Left forelimb (tissue), 1 donor: ENCODE measurements around the gene FHOD1.
A peak's percentile ranks its signal among the peaks of the same experiment; 100 is the strongest.

ENCODE experiments used
- DNase-seq: peaks from one replicate; pipeline ENCODE4 v3.0.0-alpha.2; 2018; ENCODE audit warnings: low spot score

FHOD1 gene

DNA sequence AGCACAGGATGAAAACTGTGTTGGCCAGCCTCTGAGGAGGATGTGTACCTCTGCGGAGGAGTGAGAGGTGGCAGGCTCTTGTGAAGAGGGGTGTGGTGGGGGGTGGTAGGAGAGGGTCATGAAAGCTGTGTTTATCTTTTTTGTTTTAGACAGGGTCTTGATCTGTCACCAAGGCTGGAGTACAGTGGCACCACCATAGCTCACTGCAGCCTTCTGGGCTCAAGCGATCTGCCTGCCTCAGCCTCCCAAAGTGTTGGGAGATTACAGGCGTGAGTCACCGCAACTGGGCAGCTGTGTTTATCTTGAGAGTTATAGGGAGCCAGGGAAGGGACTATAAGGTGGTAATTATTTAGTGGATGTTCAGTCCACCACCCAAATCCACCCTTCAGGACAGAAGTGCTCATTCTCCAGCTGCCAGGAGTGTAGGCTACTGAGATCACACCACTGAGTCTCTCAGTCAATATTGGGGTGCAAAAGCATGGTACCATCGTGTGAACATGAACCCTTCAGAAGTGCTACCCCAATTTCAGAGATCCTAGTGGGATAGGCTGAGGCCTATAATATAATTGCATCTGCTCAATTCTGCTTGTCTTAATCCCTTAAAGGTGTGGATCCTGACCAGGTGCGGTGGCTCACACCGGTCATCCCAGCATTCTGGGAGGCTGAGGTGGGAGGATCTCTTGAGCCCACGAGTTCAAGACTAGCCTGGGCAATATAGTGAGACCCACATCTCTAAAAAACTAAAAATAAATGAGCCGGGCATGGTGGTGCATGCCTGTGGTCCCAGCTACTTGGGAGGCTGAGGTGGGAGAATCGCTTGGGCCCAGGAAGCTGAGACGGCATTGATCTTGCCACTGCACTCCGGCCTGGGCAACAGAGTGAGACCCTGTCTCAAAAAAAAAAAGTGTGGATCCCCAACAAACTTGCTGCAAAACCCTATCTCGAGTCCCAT lies 56.6 kb downstream of the FHOD1 start:
- DNase-seq = no peak

- DNase-seq = no peak
Measured at GRCh38 chr16:67190041-67190440, 57.2 kb downstream of the FHOD1 start, which contains the start of gene EXOC3L1. Gene EXOC3L1, minus strand, starts transcription at chr16:67190136. Its CDS starts 460 bp downstream, at chr16:67189676.

DNA sequence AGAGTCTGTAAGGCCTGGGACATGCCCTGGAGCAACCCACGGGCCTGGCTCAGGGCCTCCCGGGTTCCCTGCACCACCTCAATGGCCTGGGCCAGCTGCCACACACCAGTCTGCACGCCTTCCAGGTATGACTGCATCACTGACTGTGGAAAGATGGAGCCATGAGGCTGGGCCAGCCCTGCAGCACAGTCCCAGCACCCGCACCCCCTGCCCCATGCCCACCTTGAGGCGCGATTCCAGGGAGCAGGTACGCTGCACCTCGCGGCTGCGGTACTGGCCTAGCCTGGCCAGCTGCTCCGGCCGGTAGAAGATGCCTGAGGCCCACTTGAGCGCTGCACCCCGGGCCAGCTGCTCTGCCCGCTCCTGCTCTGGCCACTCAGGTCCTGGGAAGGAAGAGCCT lies 58.5 kb downstream of the FHOD1 start:
- no peak for DNase-seq

- no peak for DNase-seq
Measured at GRCh38 chr16:67188323-67188722, 59.0 kb downstream of the FHOD1 start.

- DNase-seq = no peak
Measured at GRCh38 chr16:67187175-67187890, 59.9 kb downstream of the FHOD1 start.

DNA sequence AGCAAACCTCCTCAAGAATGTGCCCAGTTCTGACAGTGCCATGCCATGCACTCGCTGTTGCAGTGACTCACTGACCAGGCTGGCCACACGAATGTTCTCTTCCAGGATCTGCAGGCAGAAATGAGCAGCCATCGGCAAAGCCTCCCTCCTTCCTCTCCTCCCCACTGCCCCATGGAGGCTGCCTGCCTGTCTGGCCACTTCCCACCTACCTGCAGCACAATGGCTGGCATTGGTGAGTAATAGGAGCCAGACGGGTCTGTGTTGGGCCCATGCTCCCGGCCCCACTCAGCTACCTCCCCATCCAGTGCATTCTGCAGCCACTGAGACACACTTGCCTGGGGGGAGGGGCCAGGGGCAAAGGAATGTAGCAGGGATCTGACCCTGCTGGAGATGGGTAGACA lies 60.7 kb downstream of the FHOD1 start:
- DNase-seq = no peak

GRCh38 chr16:67185651-67186134 lies 61.6 kb downstream of the FHOD1 start:
- DNase-seq = no peak

DNA sequence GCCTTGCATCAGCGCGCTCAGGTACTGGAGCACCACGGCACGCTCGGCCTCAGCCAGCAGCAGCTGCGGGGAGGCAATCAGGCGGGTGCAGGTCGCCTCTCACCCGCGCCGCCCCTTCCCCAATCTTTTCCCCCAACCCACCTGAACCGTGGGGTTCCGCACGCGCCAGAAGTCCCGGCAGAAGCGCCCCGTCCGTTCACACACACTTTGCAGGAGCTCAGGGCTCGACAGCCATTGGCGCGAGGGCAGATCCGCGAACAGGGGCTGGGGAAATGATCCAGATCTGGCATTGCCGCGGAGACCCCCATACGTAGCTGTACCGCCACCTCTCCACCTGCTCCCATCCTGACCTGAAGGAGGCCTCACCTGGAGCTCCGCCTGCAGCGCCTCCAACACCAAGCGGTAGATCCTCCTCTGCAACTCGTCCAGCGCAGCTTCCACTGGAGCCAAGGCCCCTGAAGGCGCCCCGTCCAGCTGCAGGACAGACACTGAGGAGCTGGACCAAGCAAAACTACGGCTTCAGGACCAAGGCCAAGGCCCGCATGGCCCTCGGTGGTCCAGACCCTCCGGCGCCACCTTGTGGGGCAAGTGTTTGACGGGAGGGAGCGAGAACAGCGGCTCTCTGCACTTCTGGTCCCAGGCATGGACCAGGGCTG lies 62.2 kb downstream of the FHOD1 start:
- peak; percentile 93 for DNase-seq

DNA sequence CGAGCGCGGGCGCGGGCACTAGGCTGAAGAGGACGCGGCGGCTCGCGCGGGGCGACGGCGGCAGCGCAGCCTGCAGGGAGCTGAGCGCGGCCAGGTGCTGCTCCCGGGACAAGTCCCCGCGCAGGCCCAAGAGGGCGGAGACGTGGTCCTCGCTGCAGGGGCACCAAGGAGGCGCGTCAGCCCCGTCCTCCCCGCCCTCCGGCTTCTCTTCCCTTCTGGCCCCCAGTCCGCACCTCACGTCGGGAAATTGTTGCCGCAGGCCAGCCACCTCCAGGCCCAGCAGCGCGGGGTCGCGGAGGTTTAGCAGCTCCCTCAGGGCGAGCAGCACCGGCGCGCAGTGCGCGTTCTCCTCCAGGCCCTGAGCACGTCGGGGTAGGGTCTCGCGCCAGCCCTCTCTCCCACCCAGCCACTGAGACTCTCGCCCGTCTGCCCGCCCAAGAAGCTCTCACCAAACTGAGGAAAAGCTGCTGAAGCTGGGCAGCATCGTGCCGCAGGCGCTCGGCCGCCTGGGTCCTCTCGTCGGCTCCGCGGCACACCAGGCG lies 62.8 kb downstream of the FHOD1 start:
- no peak for DNase-seq

DNA sequence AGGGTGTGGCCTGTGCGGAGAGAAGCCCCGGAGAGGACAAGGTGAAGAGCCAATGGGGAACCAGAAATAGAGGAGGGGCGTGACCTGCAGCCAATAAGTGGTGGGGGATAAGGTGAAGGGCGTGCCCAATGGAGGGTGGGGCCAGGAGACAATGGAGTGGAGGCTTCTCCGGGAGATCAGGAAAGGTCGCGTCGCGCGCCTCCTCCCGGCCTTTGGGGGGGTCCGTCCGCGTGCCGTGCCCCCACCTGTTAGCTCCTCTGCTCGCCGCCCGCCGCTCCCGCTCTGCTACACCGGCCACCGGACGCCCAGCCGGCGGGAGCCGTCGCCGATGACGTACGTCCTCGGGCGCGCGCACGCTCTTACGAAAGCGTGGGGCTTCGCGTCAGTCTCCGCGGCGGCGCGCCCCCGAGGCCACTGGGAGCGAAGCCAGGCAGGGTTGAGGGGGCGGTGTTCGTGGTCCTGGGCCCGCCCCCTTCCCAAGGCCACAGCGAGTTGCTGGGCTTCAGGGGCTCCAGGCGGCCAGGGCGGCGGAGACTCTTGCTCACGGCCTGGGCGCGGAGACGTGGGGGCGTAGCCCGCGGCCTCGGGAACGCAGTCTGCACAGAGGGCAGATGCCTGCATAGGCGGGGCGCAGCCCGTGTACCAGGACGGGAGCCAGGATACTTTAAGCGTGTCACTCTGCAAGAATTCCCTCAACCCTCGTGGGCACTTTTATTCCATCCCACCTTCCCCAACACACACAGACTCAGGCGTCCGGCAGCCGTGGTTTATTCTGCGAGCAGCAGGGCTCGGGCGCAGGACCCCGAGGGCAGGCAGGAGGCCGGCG lies 63.4 kb downstream of the FHOD1 start, which contains the start of gene MATCAP1:
Gene MATCAP1 (minus strand): TSS at position 337 of the 826 bp plus-strand sequence. CDS start 3,353 bp downstream, outside the sequence.
- peak; percentile 97 for DNase-seq

GRCh38 chr16:67183284-67183626 lies 64.0 kb downstream of the FHOD1 start:
- DNase-seq = no peak

- DNase-seq = no peak
Measured at GRCh38 chr16:67182288-67182687, 65.0 kb downstream of the FHOD1 start.

DNA sequence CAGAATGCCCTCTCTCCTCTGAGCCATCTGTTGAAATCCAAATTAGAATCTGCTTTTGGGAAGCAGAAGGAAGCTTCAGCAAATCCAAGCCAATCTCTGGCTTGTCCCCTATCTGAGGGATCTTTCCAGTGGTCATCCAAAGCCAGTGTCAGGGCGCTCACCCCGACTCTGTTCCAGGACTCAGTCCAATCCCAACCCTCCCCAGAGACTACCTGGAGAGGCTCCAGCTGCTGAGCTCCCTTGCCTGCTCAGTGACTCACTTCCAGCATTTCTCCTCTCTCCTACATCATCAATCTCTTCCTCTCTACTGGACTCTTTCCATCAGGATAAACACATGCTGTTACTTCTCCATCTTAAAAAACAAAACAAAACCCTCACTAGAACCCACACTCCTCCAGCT lies 65.9 kb downstream of the FHOD1 start:
- no peak for DNase-seq

GRCh38 chr16:67180166-67180565 lies 67.1 kb downstream of the FHOD1 start:
- DNase-seq = no peak

DNA sequence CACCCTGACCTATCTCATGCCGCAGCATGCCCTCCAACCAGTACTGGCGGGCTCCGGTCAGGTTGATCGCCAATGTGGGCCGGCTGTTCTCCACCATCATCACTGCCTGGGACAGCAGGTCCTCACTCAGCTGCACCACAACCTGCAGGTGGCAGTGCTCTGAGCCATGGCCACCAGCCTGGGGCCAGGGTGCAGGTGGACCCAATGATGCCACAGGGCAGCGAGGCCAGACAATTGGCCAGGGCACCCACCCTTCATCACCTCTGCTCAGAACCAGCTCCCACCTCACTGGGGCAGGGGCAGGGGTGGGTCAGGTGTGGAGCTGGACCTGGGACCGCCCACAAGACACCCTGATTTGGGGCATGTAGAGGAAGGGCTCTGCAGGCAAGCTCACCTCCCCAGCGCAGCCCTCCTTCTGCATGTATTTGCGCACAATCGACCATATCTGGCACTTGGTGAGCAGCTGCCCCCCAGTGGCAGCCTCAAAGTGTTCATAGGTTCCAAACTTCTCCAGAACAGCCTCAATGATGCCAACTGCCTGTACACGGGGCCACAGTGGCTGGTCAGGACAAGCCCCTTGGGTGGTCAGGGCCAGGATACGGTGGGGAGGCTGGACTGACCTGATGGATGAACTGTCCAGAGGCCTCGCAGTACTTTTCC lies 67.7 kb downstream of the FHOD1 start:
- no peak for DNase-seq
